BLaER1 treated with 17β-estradiol and CSF1 and Interleukin-3, amounts not matched to agents 10 nM and 100 nM (cell line): ENCODE data around the gene RAC2.

Experiments used
- H3K27ac ChIP-seq, 11 experiments: shearing (Covaris generic); formaldehyde crosslinking; 2 replicates each; pipeline ENCODE4 v1.8.1; 2022
- H3K27me3 ChIP-seq, 11 experiments: shearing (Covaris generic); formaldehyde crosslinking; 2 replicates each; pipeline ENCODE4 v1.8.1; 2022
- H3K36me3 ChIP-seq, 11 experiments: shearing (Covaris generic); formaldehyde crosslinking; 2 replicates each; pipeline ENCODE4 v1.8.1; 2022
- H3K4me1 ChIP-seq, 10 experiments: shearing (Covaris generic); formaldehyde crosslinking; 2 replicates each; pipeline ENCODE4 v1.8.1; 2022
- H3K4me2 ChIP-seq, 11 experiments: shearing (Covaris generic); formaldehyde crosslinking; 2 replicates each; pipeline ENCODE4 v1.8.1; 2022
- H3K4me3 ChIP-seq, 10 experiments: shearing (Covaris generic); formaldehyde crosslinking; 2 replicates each; pipeline ENCODE4 v1.8.1; 2022
- H3K9ac ChIP-seq, 11 experiments: shearing (Covaris generic); formaldehyde crosslinking; 2 replicates each; pipeline ENCODE4 v1.8.1; 2022
- H3K9me3 ChIP-seq, 11 experiments: shearing (Covaris generic); formaldehyde crosslinking; replicated peaks in 1 of 11; 2 replicates each; pipeline ENCODE4 v1.8.1; 2022
- H4K20me1 ChIP-seq, 11 experiments: shearing (Covaris generic); formaldehyde crosslinking; 2 replicates each; pipeline ENCODE4 v1.8.1; 2022
- Cebpa-rat ChIP-seq, 11 experiments: shearing (Covaris generic); IDR thresholded peaks; 2 replicates each; pipeline ENCODE4 v1.8.1; 2022

RAC2 gene

GRCh38 chr22:37212174-37212906, 31.7 kb downstream of the RAC2 start, which contains the start of gene SSTR3:
SSTR3 (minus strand) TSS chr22:37212477; CDS start chr22:37207803, 4,674 bp downstream.
- no peaks in the 10 kb centered on the region for H4K20me1 ChIP-seq
- no peak within 1 kb of the TSS for H3K27ac ChIP-seq
- peaks cover 0 to 37% (median 28%) of the 10 kb centered on the region in 10 experiments; a peak in 15 of 20 replicates for H3K4me1 ChIP-seq
- no peaks in the 10 kb centered on the region for H3K36me3 ChIP-seq
- no peaks in the 10 kb centered on the region for H3K27me3 ChIP-seq
- peak within 1 kb of the TSS in 7 of 11 experiments; percentile 6 to 63 (median 41); a peak in 11 of 22 replicates for H3K4me2 ChIP-seq
- H3K9me3 ChIP-seq, result no peaks in the 10 kb centered on the region
- no peak within 1 kb of the TSS for H3K4me3 ChIP-seq
- no peak for TF ChIP-seq Cebpa-rat (IDR thresholded peaks at IDR 0.05)
- H3K9ac ChIP-seq, result peak within 1 kb of the TSS in 2 of 11 experiments; percentile 5 to 6; a peak in 1 of 22 replicates

GRCh38 chr22:37211866-37212173, 32.2 kb downstream of the RAC2 start:
- no peaks in the 10 kb centered on the region for H3K9me3 ChIP-seq
- no peaks in the 10 kb centered on the region for H3K36me3 ChIP-seq
- peaks cover 0 to 37% (median 28%) of the 10 kb centered on the region in 10 experiments; a peak in 15 of 20 replicates for H3K4me1 ChIP-seq
- H3K9ac ChIP-seq, result 0 out of 22 replicates have a peak overlapping the region, but pooled peaks of 2 of the 11 experiments have one; percentile 5 to 6
- no peak overlapping the region for H3K27ac ChIP-seq
- no peak for TF ChIP-seq Cebpa-rat (IDR thresholded peaks at IDR 0.05)
- H3K27me3 ChIP-seq, result no peaks in the 10 kb centered on the region
- no peak overlapping the region for H3K4me3 ChIP-seq
- peak overlapping the region in 7 of 11 experiments; percentile 6 to 63 (median 41); a peak in 9 of 22 replicates for H3K4me2 ChIP-seq
- H4K20me1 ChIP-seq, result no peaks in the 10 kb centered on the region

GRCh38 chr22:37211075-37211865, 32.8 kb downstream of the RAC2 start:
- H4K20me1 ChIP-seq, result no peaks in the 10 kb centered on the region
- no peaks in the 10 kb centered on the region for H3K27me3 ChIP-seq
- no peak overlapping the region for H3K4me3 ChIP-seq
- H3K9ac ChIP-seq, result 0 out of 22 replicates have a peak overlapping the region, but pooled peaks of 2 of the 11 experiments have one; percentile 5 to 6
- no peak for TF ChIP-seq Cebpa-rat (IDR thresholded peaks at IDR 0.05)
- H3K27ac ChIP-seq, result no peak overlapping the region
- peak overlapping the region in 7 of 11 experiments; percentile 6 to 63 (median 41); a peak in 6 of 22 replicates for H3K4me2 ChIP-seq
- peaks cover 0 to 37% (median 28%) of the 10 kb centered on the region in 10 experiments; a peak in 15 of 20 replicates for H3K4me1 ChIP-seq
- H3K9me3 ChIP-seq, result no peaks in the 10 kb centered on the region
- no peaks in the 10 kb centered on the region for H3K36me3 ChIP-seq

GRCh38 chr22:37210041-37210803, 33.8 kb downstream of the RAC2 start:
- TF ChIP-seq Cebpa-rat (IDR thresholded peaks at IDR 0.05), result no peak
- H3K27ac ChIP-seq, result no peak overlapping the region
- no peak overlapping the region for H3K4me3 ChIP-seq
- H3K4me2 ChIP-seq, result no peak overlapping the region
- no peaks in the 10 kb centered on the region for H3K27me3 ChIP-seq
- H3K4me1 ChIP-seq, result peaks cover 5 to 43% (median 32%) of the 10 kb centered on the region in 10 experiments; a peak in 18 of 20 replicates
- no peaks in the 10 kb centered on the region for H4K20me1 ChIP-seq
- H3K9ac ChIP-seq, result no peak overlapping the region
- no peaks in the 10 kb centered on the region for H3K36me3 ChIP-seq
- no peaks in the 10 kb centered on the region for H3K9me3 ChIP-seq

- Histone ChIP-seq H3K4me2 (peak overlapping the region in 4 of 11 experiments; percentile 46 to 65 (median 58); a peak in 5 of 22 replicates), H3K36me3 (no peaks in the 10 kb centered on the region), H3K9me3 (no peaks in the 10 kb centered on the region), H3K27me3 (no peaks in the 10 kb centered on the region), H3K4me3 (no peak overlapping the region), H3K27ac (no peak overlapping the region), H3K9ac (peak overlapping the region in 2 of 11 experiments; percentile 24 to 29; a peak in 3 of 22 replicates), H4K20me1 (no peaks in the 10 kb centered on the region), H3K4me1 (peaks cover 14 to 49% (median 40%) of the 10 kb centered on the region in 10 experiments; a peak in 19 of 20 replicates)
- TF ChIP-seq Cebpa-rat (IDR thresholded peaks at IDR 0.05), result no peak
These were observed 34.8 kb downstream of the RAC2 start for GRCh38 chr22:37209140-37209845.

GRCh38 chr22:37208401-37209139, 35.5 kb downstream of the RAC2 start:
- Histone ChIP-seq H3K4me1 (peaks cover 16 to 50% (median 42%) of the 10 kb centered on the region in 10 experiments; a peak in 19 of 20 replicates), H4K20me1 (no peaks in the 10 kb centered on the region), H3K36me3 (no peaks in the 10 kb centered on the region), H3K27ac (no peak overlapping the region), H3K9me3 (no peaks in the 10 kb centered on the region), H3K27me3 (no peaks in the 10 kb centered on the region), H3K9ac (peak overlapping the region in 3 of 11 experiments; percentile 20 to 32 (median 24); a peak in 3 of 22 replicates), H3K4me3 (no peak overlapping the region), H3K4me2 (peak overlapping the region in 7 of 11 experiments; percentile 5 to 65 (median 54); a peak in 13 of 22 replicates)
- no peak for TF ChIP-seq Cebpa-rat (IDR thresholded peaks at IDR 0.05)

GRCh38 chr22:37207981-37208380, 36.1 kb downstream of the RAC2 start:
- Histone ChIP-seq H4K20me1 (no peaks in the 10 kb centered on the region), H3K4me2 (peak overlapping the region in 7 of 11 experiments; percentile 5 to 65 (median 54); a peak in 13 of 22 replicates), H3K9ac (peak overlapping the region in 3 of 11 experiments; percentile 20 to 32 (median 24); a peak in 2 of 22 replicates), H3K36me3 (no peaks in the 10 kb centered on the region), H3K27ac (no peak overlapping the region), H3K27me3 (no peaks in the 10 kb centered on the region), H3K9me3 (no peaks in the 10 kb centered on the region), H3K4me3 (no peak overlapping the region), H3K4me1 (peaks cover 16 to 50% (median 42%) of the 10 kb centered on the region in 10 experiments; a peak in 19 of 20 replicates)
- no peak for TF ChIP-seq Cebpa-rat (IDR thresholded peaks at IDR 0.05)
